Testis (tissue), 3 donors: ENCODE measurements around the gene PLA2G5. TPM values are rescaled to one million over a fixed set of nuclear protein-coding genes. Genes with fewer than 3 reads are reported as not detected.

ENCODE experiments used
- DNase-seq: peaks from one replicate; pipeline ENCODE4 v3.0.0-alpha.2; 2019
- H3K27ac ChIP-seq, 2 donors: fragments of 200-600 bp; sonication (generic); one replicate each; pipeline ENCODE4 v1.5.1; 2019
- H3K27me3 ChIP-seq: fragments of 200-600 bp; sonication (generic); one replicate; pipeline ENCODE4 v1.5.1; 2019
- H3K36me3 ChIP-seq: fragments of 200-600 bp; sonication (generic); one replicate; pipeline ENCODE4 v1.5.1; 2017; ENCODE audit warnings: low read depth; ENCODE audit errors: missing control alignments
- H3K4me1 ChIP-seq: fragments of 200-600 bp; sonication (generic); one replicate; pipeline ENCODE4 v1.5.1; 2019
- H3K4me3 ChIP-seq, 2 donors: fragments of 200-600 bp; sonication (generic); one replicate each; pipeline ENCODE4 v1.5.1; 2017 to 2019
- H3K9me3 ChIP-seq: fragments of 200-600 bp; sonication (generic); one replicate; pipeline ENCODE4 v1.5.1; 2017
- POLR2A ChIP-seq: fragments of 450-650 bp; IDR thresholded peaks from one replicate; pipeline ENCODE4 v1.6.1; 2017; ENCODE audit warnings: antibody characterized with exemption, mild to moderate bottlenecking, moderate library complexity
- whole genome bisulfite sequencing, 2 donors: methylation state at CpG; one replicate each; pipeline ENCODE4 v1.1.5; 2018; 5-methylcytosine and 5-hydroxymethylcytosine counted together
- intact Hi-C: fragments of 100-400 bp; cut with DNase I; formaldehyde crosslinking; loops from one replicate; pipeline ENCODE4 v1.15.1; 2023; ENCODE audit warnings: low total_unique reads
- polyA plus RNA-seq: library from polyadenylated mRNA; stranded (reverse); fragments of 350-450 nt; fragmentation: Illumina TruSeq; extraction: RNeasy Lipid Tissue Mini Kit (QIAGEN cat#74804); gene quantifications from one replicate; pipeline ENCODE4 v1.2.3, GENCODE V29; 2014; ENCODE audit warnings: low read depth, low replicate concordance; ENCODE audit not compliant: insufficient read depth
- total RNA-seq, 2 donors: library from RNA; depleted of rRNA; stranded (reverse); fragments of >200 nt; gene quantifications; one replicate each; pipeline ENCODE4 v1.2.3, GENCODE V29; 2016
- TF ChIP-seq, protein P1 (sequence below), 3 experiments: fragments of 450-650 bp in 2 of 3; fragments of 200-600 bp in 1 of 3; sonication (generic) in 1 of 3; IDR thresholded peaks; one replicate each; pipeline ENCODE4 v1.5.1; 2016 to 2019; ENCODE audit warnings: antibody characterized with exemption in 3 of 3, mild to moderate bottlenecking in 2 of 3, moderate library complexity in 1 of 3

The PLA2G5 gene
- total and polyA plus RNA-seq, 3 donors from 2014 or later = 17.6 to 21.2 (median 19.8) TPM

DNA sequence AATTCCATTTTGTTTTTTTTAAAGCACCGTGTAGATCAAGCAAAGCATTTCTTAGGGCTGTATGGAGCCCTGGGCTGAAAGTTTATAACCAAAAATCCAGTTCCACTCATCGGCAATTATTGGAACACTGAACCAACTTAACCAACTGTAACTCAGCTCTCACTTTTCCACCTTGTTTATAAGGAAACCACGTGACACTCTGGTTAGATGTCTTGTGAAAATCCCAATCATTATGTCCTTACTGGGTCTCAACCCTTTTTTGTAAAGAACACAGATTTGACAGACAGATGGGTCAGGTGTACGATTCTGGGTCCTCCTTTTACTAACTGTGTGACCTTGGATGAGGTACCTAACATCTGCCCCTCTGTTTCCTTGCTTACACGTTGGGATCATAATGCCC is 6.2 kb downstream of the PLA2G5 start:
- Histone ChIP-seq H3K4me3 (no peak overlapping the region), H3K9me3 (no peaks in the 10 kb centered on the region), H3K27me3 (no peaks in the 10 kb centered on the region), H3K36me3 (no peaks in the 10 kb centered on the region), H3K4me1 (no peaks in the 10 kb centered on the region), H3K27ac (no peak overlapping the region)
- DNase-seq = no peak
- intact Hi-C loops = no loop called here
- TF ChIP-seq POLR2A = no peak
- TF ChIP-seq, protein P1, sequence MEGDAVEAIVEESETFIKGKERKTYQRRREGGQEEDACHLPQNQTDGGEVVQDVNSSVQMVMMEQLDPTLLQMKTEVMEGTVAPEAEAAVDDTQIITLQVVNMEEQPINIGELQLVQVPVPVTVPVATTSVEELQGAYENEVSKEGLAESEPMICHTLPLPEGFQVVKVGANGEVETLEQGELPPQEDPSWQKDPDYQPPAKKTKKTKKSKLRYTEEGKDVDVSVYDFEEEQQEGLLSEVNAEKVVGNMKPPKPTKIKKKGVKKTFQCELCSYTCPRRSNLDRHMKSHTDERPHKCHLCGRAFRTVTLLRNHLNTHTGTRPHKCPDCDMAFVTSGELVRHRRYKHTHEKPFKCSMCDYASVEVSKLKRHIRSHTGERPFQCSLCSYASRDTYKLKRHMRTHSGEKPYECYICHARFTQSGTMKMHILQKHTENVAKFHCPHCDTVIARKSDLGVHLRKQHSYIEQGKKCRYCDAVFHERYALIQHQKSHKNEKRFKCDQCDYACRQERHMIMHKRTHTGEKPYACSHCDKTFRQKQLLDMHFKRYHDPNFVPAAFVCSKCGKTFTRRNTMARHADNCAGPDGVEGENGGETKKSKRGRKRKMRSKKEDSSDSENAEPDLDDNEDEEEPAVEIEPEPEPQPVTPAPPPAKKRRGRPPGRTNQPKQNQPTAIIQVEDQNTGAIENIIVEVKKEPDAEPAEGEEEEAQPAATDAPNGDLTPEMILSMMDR (IDR thresholded peaks at IDR 0.05) = no peak
- whole genome bisulfite sequencing, 2 donors = 64 to 76% methylated on average over 5 of the region's 5 CpGs

DNA sequence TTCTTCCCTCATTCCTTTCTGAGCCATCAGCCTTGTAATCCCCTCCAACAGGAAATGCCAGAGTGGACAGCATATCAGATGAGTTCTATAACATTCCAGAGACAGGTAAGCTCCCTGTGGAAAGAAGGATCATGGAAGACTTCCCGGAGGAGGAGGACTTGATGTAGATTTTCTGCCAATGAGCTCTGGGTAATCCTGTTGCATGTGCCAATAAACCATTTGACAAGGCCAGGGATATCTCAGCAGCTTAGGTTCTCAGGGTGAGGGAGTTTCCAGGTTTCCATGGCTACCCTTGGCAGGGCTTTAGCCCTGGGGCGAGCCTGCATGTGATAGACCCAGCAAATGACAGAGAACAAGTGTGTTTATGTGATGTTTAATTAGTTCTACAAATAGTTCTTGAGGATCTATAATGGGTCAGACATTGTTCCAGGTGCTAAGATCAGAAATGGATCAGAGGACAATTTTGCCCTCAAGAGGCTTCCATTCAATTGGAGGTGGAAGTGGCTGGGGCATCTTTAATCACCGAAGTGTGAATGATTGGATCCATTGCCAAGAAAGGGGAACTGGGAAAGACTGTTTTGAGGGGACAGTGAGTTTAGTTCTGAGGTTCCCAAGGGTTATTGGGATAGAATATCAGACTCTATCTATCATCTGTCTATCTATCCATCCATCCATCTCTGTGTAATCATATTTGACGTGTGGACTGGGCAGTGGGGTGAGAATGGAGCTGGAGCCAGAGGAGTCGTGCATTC is 6.9 kb downstream of the PLA2G5 start:
- no peaks in the 10 kb centered on the region for H3K36me3 ChIP-seq
- TF ChIP-seq POLR2A = no peak
- TF ChIP-seq, protein P1 (IDR thresholded peaks at IDR 0.05) = no peak
- intact Hi-C loops = no loop called here
- no peaks in the 10 kb centered on the region for H3K4me1 ChIP-seq
- no peaks in the 10 kb centered on the region for H3K27me3 ChIP-seq
- no peak overlapping the region for H3K4me3 ChIP-seq
- WGBS, 2 donors = 89 to 92% methylated on average over 5 of the region's 5 CpGs
- no peak overlapping the region for H3K27ac ChIP-seq
- no peaks in the 10 kb centered on the region for H3K9me3 ChIP-seq
- DNase-seq = no peak

DNA sequence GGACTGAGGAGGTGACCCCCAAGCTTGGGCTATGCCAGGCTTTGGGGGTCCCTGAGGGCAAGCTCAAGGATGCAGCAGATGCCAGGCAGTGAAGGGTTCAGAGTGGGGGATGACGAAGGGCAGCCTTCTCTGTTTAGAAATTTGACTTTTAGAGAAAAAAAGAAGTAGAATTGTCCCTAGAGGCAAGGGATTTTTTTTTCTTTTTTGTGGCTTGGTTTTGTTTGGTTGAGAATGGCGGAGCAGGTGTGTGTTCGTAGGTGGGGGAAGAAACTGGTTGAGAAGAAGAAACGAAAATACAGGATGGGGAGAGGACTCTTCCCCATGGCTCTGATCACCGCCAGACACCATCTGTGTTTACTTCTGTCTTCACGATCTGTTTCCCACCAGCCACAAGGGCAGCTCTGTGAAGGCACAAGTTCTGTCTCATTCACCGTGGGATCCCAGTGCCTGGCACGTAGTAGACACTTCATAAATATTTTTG is 8.2 kb downstream of the PLA2G5 start:
- intact Hi-C loops = no loop called here
- Histone ChIP-seq H3K9me3 (no peaks in the 10 kb centered on the region), H3K4me3 (no peak overlapping the region), H3K36me3 (no peaks in the 10 kb centered on the region), H3K4me1 (no peaks in the 10 kb centered on the region), H3K27ac (no peak overlapping the region), H3K27me3 (no peaks in the 10 kb centered on the region)
- no peak for DNase-seq
- TF ChIP-seq, protein P1 (IDR thresholded peaks at IDR 0.05) = no peak
- TF ChIP-seq POLR2A = no peak
- 90 to 91% methylated on average over 8 of the region's 8 CpGs for WGBS, 2 donors

DNA sequence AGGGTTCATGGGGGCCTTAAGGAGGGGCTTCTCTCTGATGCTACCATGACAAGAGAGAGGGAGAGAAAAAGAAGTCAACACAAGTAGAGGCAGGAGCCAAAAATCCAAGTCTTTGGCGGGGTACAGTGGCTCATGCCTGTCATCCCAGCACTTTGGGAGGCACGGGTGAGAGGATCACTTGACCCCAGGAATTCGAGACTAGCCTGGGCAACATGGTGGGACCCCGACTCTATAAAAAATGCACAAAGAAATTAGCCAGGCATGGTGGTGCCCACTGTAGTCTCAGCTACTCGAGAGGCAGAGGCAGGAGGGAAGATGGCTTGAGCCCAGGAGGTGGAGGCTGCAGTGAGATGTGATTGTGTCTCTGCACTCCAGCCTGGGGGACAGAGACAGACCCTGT is 8.7 kb downstream of the PLA2G5 start:
- H3K27me3 ChIP-seq = no peaks in the 10 kb centered on the region
- intact Hi-C loops = no loop called here
- H3K27ac ChIP-seq = no peak overlapping the region
- H3K4me1 ChIP-seq = no peaks in the 10 kb centered on the region
- no peaks in the 10 kb centered on the region for H3K9me3 ChIP-seq
- H3K36me3 ChIP-seq = no peaks in the 10 kb centered on the region
- no peak for DNase-seq
- H3K4me3 ChIP-seq = no peak overlapping the region
- whole genome bisulfite sequencing, 2 donors = 92 to 100% methylated on average over 5 of the region's 5 CpGs
- TF ChIP-seq, protein P1 (IDR thresholded peaks at IDR 0.05) = no peak
- TF ChIP-seq POLR2A = no peak
